Keratinocyte (primary cell): ENCODE data around the gene YAF2.

Source experiments
- EZH2 ChIP-seq: IDR thresholded peaks from one replicate; pipeline ENCODE4 v1.6.1; 2012; ENCODE audit warnings: inconsistent platforms, mild to moderate bottlenecking, low read length, moderate library complexity
- TF ChIP-seq, protein P1 (sequence below), 3 experiments: IDR thresholded peaks in 1 of 3; conservative IDR thresholded peaks in 1 of 3; optimal IDR thresholded peaks in 1 of 3; 2 replicates in 2 of 3; 3 replicates in 1 of 3; pipeline versions ENCODE3 to v1.5.1; 2011; ENCODE audit warnings: low read length in 3 of 3, mild to moderate bottlenecking in 3 of 3, moderate library complexity in 2 of 3, control low read depth in 1 of 3, inconsistent platforms in 1 of 3; ENCODE audit not compliant: insufficient read depth in 2 of 3; ENCODE audit errors: extremely low read depth in 1 of 3

DNA sequence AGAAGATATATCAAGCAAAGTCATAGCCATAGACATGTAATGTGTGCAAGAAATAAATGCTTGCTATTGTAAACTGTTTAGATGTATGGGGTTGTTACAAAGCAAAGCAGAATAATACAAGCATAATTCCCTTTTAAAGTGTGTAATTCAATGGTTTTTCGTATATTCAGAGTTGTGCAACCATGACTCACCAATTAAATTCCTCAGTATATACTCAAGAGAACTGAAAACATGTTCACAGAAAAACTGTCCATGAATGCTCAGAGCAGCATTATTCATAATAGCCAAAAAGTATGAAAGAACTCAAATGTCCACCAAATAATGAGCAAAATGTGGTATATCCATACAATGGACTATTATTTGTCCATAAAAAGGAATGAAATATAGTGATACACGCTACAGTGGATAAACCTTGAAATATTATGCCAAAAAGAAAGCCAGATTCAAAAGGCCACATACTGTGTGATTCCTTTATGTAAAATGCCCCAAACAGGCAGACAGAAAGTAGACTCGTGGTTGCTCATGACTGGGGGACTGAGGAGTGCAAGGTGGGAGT lies 102.7 kb downstream of the YAF2 start:
- TF ChIP-seq, protein P1, sequence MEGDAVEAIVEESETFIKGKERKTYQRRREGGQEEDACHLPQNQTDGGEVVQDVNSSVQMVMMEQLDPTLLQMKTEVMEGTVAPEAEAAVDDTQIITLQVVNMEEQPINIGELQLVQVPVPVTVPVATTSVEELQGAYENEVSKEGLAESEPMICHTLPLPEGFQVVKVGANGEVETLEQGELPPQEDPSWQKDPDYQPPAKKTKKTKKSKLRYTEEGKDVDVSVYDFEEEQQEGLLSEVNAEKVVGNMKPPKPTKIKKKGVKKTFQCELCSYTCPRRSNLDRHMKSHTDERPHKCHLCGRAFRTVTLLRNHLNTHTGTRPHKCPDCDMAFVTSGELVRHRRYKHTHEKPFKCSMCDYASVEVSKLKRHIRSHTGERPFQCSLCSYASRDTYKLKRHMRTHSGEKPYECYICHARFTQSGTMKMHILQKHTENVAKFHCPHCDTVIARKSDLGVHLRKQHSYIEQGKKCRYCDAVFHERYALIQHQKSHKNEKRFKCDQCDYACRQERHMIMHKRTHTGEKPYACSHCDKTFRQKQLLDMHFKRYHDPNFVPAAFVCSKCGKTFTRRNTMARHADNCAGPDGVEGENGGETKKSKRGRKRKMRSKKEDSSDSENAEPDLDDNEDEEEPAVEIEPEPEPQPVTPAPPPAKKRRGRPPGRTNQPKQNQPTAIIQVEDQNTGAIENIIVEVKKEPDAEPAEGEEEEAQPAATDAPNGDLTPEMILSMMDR (optimal IDR thresholded peaks at IDR 0.05 in 1 of 3, IDR thresholded peaks at IDR 0.05 in 1 of 3, conservative IDR thresholded peaks at IDR 0.05 in 1 of 3; ENCODE audit: extremely low read depth in 1 of 3, insufficient read depth in 2 of 3, low read length in 3 of 3): no peak
- no peak for TF ChIP-seq EZH2
